ENCODE measurements around the gene RANBP17. TPM values are rescaled to one million over a fixed set of nuclear protein-coding genes. Genes with fewer than 3 reads are reported as not detected.
"Not testable (repeated sequence)": the region's sequence is repeated elsewhere in the genome, so short reads cannot be mapped to it uniquely, and the experiment has no call there.

The RANBP17 gene
- not detected for total RNA-seq

GRCh38 chr5:170861917-170862766 is at the start of gene RANBP17:
RANBP17 (plus strand) TSS chr5:170862018.
- ChIA-PET CTCF (no interaction called here), POLR2A (no interaction called here)

GRCh38 chr5:170813231-170813630 is 48.6 kb upstream of the RANBP17 start:
- ChIA-PET POLR2A (no interaction called here), CTCF (no interaction called here)

GRCh38 chr5:170817195-170817594 is 44.6 kb upstream of the RANBP17 start:
- ChIA-PET POLR2A (no interaction called here), CTCF (no interaction called here)

- CTCF ChIA-PET = no interaction called here
- POLR2A ChIA-PET = no interaction called here
These were observed 43.6 kb upstream of the RANBP17 start for GRCh38 chr5:170818232-170818631.

GRCh38 chr5:170819824-170820223 is 42.0 kb upstream of the RANBP17 start:
- CTCF ChIA-PET = no interaction called here
- POLR2A ChIA-PET = no interaction called here

GRCh38 chr5:170821257-170821800 is 40.5 kb upstream of the RANBP17 start:
- POLR2A ChIA-PET = no interaction called here
- CTCF ChIA-PET = no interaction called here

GRCh38 chr5:170826117-170826516 is 35.7 kb upstream of the RANBP17 start:
- ChIA-PET CTCF (no interaction called here), POLR2A (no interaction called here)

- ChIA-PET POLR2A (no interaction called here), CTCF (no interaction called here)
These were observed 29.6 kb upstream of the RANBP17 start for GRCh38 chr5:170832241-170832640.

GRCh38 chr5:170833981-170834380 is 27.8 kb upstream of the RANBP17 start:
- CTCF ChIA-PET, POLR2A ChIA-PET: not testable (repeated sequence)

GRCh38 chr5:170836226-170836625 is 25.6 kb upstream of the RANBP17 start:
- ChIA-PET CTCF (no interaction called here), POLR2A (no interaction called here)

- CTCF ChIA-PET = interaction anchor here (0.6 kb wide), 1 partner anchor 404 kb away, joined by 3 read pairs; no protein-coding TSS in a partner anchor
- POLR2A ChIA-PET = no interaction called here
These were observed 17.9 kb upstream of the RANBP17 start for GRCh38 chr5:170843870-170844269.

GRCh38 chr5:170844651-170845050 is 17.2 kb upstream of the RANBP17 start:
- ChIA-PET POLR2A (no interaction called here), CTCF (no interaction called here)

GRCh38 chr5:170846416-170846815 is 15.4 kb upstream of the RANBP17 start:
- ChIA-PET POLR2A (no interaction called here), CTCF (no interaction called here)

- ChIA-PET POLR2A (no interaction called here), CTCF (no interaction called here)
These were observed 15.0 kb upstream of the RANBP17 start for GRCh38 chr5:170846846-170847245.

- CTCF ChIA-PET = no interaction called here
These were observed 13.8 kb upstream of the RANBP17 start for GRCh38 chr5:170848033-170848432.

GRCh38 chr5:170849374-170849773 is 12.4 kb upstream of the RANBP17 start:
- CTCF ChIA-PET = no interaction called here
- POLR2A ChIA-PET = no interaction called here

More at GRCh38 chr5:170848033-170848432, 13.8 kb upstream of the RANBP17 start:
- POLR2A ChIA-PET = no interaction called here

- ChIA-PET CTCF (no interaction called here), POLR2A (no interaction called here)
These were observed 7.3 kb upstream of the RANBP17 start for GRCh38 chr5:170854566-170854965.

- ChIA-PET POLR2A (no interaction called here), CTCF (no interaction called here)
These were observed 4.8 kb upstream of the RANBP17 start for GRCh38 chr5:170857066-170857465.

- ChIA-PET POLR2A (no interaction called here), CTCF (no interaction called here)
These were observed 1.4 kb upstream of the RANBP17 start for GRCh38 chr5:170860415-170860814.

- CTCF ChIA-PET = no interaction called here
- POLR2A ChIA-PET = no interaction called here
These were observed 776 bp upstream of the RANBP17 start for GRCh38 chr5:170860818-170861666.

- ChIA-PET CTCF (no interaction called here), POLR2A (no interaction called here)
These were observed 226 bp upstream of the RANBP17 start for GRCh38 chr5:170861667-170861916.

Measured in activated CD8-positive, alpha-beta memory T cell treated with anti-CD3 and anti-CD28 coated beads for 36 hours (primary cell).